8988T (cell line): ENCODE results near the gene KLHL3.

Source experiments
- DNase-seq: peaks from one replicate; pipeline ENCODE4 v3.0.0; 2011

Gene KLHL3

GRCh38 chr5:137630216-137630971 lies 105.5 kb downstream of the KLHL3 start:
- no peak for DNase-seq

- peak; percentile 46 for DNase-seq
Observed at GRCh38 chr5:137629646-137630045, 106.2 kb downstream of the KLHL3 start.

DNA sequence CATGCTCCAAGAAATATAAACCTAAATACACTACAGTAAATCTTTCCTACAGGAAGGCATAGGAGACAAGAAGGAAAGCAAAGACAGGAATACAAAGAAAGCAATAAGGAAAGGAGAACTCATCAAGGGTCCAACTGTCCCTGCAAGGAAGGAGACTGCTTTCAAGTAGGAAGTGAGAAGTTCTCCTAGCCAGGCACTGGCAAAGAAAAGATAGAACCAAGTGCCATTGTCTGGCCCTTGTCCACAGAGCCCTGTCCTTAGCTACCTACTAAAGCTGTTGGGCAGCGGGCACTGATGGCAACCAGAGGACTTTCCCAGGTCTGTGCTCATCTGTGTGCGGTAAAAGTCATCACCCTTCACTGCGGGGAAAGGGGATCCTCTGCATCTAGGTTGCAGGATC lies 108.2 kb downstream of the KLHL3 start:
- no peak for DNase-seq

GRCh38 chr5:137627293-137627692 lies 108.6 kb downstream of the KLHL3 start:
- DNase-seq, result no peak

DNA sequence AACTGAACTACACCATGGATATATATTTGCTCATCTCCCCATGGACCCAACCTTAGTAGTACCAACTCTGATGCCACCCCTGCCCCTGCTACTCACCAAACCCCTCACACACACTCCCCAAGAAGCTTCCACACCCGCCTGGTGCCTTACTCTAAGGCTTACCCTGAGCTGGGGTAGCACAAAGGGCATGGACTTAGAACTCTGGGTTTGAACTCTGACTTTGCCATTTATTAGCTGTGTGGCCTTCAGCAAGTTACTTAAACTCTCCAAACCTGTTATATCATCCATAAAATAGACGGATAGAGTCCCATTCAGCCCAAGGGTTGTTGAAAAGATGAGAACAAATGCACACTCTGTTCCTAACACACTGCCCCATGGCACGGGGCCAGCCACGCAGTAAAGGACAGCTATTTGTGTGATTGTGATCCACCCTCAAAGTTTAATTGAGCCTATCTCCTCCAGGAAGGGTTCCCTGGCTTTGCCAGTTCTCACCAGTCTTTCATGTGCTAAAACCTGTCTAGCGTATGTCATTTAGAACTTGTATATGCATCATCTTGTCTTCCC lies 111.0 kb downstream of the KLHL3 start:
- DNase-seq, result no peak

- DNase-seq, result no peak
Observed at GRCh38 chr5:137622850-137623249, 113.0 kb downstream of the KLHL3 start.

DNA sequence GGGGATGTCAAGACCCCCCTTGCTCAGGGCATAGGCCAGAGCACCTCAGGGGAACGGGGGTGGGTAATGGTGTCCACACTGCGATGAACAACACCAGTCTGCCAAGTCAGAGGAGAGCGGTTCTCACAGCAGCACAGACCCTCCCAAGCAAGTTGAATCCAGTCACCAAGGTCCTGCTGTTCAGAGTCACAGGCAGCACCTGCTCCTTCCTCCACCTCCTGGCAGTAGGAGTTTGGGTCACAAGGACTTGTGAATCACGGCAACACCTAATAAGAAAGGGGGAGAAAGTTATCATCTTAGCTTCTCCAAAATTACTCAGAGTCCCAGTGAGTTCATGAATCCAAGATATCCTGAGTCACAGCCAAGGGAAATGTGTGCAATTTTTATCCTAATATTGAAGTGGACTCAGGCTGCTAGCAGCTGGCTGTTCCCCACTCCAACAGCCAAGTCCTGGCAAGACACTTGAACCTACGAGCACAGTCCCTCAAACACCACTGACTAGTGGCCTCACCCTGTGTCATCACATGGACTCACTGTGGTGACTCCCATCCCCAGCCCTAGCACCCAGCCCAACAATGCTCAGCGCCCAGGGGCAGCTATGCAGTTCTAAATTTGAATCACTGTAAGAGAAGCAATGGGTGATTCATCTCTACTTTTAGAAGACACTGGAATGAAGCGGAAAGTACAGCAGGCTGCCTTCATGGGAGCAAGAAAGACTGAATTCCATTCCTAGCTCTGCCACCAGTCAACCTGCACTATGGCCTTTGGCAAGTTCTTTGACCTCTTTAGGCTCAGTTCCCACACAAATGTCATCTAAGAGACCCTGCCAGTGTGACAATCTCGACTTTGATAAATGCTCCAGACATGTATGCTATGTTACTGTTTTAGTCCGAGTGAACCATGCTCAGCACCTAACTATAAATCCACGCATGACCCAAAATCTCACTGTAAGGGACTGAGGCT lies 113.7 kb downstream of the KLHL3 start:
- no peak for DNase-seq

DNA sequence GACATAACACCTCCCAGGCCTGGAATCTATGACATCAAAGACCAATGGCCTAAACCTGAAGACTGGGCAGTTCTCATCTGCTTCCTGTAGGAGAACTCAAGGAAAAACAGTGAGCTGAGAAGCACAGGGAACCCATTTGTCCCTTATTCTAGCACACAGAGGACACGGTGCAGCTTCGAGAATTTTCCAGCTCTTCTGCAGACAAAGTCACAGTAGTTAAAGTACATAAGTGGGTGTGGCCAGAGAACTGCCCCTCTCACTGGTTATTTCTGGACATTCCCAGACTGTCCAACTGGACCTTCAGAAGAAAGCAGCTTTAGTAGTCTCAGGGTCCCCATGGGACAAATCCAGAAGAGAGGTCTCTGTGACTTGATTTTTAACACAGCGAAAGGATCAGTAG lies 114.6 kb downstream of the KLHL3 start:
- no peak for DNase-seq

DNA sequence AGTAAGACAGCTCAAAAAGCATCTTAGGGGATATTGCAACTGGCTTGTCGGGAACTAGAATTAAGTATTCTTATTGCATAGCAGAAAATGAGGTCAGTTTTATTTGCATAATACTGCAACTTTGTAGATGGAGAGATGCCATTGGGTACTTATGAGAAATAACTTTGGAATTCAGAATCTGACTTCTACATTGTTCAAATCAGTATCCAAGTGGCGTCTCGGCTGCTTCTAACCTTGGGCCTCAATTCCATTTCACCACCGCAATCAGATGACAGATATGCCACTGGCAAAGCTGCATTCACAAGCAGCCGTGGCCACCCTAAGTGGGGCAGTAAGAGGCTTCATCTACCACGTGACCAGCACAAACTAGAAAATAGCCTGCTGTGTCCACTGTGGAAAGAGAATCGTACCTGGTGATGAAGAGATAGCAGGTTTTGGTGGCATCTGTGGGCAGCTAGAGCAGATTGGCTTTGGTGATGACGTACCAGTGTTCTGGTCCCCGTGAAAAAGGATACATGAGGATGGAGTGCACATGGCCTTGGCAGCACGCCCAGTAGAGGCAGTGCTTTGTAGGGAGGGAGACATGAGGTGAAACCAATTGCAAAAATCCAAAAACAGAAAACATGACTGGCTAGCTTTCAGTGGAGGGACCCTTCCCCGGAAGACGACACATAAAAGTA lies 116.6 kb downstream of the KLHL3 start:
- no peak for DNase-seq

- DNase-seq, result no peak
Observed at GRCh38 chr5:137618476-137618875, 117.4 kb downstream of the KLHL3 start.

- no peak for DNase-seq
Observed at GRCh38 chr5:137617528-137618205, 118.2 kb downstream of the KLHL3 start.

DNA sequence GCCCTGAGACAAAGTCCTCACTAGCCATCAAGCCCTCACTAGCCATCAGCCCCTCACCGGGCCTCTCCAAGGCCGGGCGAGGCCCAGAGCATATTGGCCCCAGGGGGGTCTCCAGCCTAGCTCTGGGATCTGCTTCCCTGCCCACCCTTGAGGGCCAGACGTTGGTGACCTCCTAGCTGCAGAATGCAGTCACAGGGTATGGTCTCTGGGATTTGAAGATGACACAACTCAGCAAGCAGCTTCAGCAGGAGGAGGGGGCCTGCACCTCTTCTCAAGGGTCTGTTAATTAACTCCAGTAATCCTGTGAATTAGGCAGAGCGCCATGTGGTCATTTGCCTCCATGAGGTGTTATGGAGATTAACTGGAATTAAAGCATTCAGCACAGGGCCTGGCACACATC lies 119.8 kb downstream of the KLHL3 start:
- no peak for DNase-seq

DNA sequence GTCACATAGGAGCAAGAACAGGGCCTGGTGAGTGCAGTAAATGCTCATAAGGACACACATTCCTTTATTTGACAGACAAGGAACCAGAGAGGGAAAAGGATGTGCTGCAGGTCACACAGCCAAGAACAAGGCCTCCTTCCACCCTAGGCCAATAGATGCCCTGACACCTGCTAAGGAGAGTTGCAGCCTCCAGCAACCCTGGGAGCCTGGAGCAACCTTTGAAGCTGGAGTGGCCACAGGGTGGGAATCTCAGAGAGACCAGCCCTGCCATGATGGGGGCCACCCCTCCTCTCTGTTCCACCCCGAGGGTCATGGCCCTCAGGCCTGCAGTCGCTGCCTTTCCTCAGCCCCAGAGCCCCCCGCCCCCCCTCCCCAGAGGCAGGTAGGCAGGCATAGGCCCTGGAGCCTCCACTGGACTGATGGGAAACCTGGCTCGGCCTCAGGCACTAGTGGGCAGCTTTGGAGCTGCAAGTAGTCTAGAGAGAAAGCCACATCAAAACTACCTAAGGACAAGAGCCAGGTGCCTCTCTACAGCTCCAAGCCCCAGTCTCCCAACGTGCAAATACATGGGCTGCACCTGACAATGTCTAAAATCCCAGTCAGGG lies 120.6 kb downstream of the KLHL3 start:
- DNase-seq, result no peak

GRCh38 chr5:137613554-137614265 lies 122.2 kb downstream of the KLHL3 start:
- DNase-seq, result no peak

DNA sequence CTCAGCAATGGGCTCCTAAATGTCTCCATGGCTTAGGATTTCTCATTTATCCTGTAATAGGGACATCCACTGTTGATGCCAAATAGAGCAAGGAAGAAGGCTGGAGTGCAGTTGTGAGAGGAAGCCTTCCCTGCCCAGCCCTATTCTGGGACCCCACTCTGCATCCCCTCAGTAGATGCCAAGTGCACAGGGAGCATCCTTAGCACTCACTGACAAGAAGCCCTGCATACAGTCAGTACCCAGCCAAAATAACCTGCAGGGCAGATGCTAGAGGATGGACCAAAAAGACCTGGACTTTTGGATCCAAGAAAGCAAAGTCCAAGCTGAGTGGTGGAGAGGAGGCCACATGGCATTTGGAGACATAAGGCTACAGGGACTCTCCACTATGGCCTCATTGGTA lies 123.3 kb downstream of the KLHL3 start:
- DNase-seq, result no peak

DNA sequence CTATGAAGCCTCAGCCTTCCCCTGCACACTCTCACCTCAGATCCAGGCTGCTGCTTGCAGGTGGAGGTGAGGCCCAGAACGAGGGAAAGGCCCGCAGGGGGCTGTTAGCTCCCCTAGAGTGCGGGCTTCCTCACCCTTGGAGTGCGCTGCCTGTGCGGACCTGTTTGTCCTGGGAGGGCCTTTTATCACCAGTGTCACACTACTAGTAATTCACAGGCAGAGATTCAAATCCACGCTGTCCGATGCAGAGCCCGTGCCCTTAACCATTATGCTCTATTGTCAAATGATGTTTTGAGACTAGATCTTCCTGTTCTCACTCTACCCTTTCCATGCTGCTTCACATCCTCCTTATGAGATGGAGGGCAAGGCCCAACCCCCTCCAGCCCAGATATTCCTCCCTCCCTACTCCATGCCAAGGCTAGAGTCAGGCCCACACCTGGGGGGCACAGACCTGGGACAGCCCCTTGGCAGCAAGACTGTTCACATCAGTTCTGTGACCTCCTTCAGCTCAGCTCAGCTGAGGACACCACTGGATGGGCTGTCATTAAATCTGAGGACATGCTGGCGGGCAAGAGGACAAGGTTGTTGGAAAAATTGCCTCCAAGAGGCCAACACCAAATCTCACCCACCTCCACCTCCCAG lies 124.0 kb downstream of the KLHL3 start:
- no peak for DNase-seq

DNA sequence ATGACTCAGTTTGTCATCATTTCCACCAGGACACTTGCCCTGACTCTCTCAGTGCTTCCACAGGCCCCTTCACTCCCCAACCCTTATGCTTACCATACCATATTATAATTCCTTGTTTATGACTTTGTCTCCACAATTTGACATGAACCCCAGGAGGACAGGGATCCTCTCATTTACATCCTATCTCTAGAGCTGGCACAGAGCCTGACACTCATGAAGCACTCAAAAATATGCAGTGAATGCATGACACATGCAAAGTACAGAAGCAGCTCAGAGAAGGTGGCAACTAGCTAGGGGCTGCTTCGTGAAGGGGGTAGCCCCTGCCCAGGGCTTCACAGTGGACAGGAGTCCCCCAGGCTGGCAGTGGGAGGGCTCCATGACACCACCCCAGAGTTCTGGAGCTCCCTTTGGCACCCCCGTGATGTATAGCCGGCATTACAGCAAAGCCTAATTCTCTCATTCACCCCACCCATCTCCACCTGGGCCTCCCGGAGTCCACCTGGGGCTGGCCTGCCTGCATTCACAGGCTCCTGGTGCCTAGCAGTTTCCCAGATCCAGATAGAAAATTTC lies 124.8 kb downstream of the KLHL3 start:
- no peak for DNase-seq

- no peak for DNase-seq
Observed at GRCh38 chr5:137610598-137610997, 125.3 kb downstream of the KLHL3 start.

DNA sequence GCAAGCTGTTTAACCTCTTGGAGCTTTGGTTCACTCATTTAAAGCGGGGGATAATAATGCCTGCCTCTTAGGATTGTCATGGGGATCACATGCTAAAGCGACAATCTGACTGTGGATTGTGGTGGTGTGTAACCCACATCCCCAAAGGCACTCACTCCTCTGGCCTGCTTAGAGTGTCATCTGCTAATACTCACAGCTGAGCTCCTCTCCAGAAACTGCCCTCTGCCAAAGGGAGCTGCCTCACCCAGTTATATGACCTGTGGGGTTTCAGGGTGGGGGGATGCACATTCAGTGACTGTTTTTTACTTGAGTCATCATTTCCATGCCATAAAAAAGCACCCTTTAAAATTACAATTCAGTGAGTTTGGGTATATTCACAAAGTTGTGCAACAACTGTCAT lies 126.8 kb downstream of the KLHL3 start:
- no peak for DNase-seq

GRCh38 chr5:137607771-137608170 lies 128.1 kb downstream of the KLHL3 start:
- no peak for DNase-seq

DNA sequence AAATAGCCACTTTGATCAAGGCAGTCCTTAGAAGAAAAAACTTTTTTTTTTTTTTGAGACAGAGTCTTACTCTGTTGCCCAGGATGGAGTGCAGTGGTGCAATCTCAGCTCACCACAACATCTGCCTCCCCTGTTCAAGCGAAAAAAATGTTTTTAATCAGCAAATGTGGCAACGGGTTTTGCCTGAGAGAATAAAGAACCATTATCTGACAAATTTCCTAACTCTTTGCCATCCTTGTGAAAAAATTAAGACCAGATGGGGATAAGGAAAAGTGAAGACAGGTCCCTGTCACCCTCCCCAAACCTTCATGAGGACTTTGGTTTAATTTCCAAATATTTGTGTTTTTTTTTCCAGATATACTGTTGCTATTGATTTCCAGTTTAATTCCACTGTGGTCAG lies 129.5 kb downstream of the KLHL3 start:
- DNase-seq, result no peak
